ENCODE measurements around the gene HOXB9. TPM values are rescaled to one million over a fixed set of nuclear protein-coding genes. Genes with fewer than 3 reads are reported as not detected.

HOXB9 gene
- total RNA-seq, 1 experiment from 2014 or later: not detected

DNA sequence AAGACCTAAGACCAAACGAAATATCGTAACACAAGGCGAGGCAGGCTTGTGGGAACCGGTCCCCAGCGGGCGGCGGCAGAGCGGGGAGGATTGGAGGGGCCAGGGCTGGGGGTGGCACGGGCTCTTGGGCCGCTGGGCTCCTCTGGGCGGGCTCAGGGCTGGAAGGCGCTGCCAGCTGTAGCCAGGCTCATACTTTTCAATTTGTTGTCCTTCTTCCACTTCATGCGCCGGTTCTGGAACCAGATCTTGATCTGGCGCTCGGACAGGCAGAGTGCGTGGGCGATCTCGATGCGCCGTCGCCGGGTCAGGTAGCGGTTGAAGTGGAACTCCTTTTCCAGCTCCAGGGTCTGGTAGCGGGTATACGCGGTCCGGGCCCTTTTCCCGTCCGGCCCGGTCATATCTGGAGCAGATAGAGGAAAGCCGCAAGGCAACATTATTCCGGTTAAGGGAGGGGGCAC lies 34.1 kb downstream of the HOXB9 start:
- Histone ChIP-seq H3K4me1 (ENCODE audit: insufficient read depth, low read length) (no peaks in the 10 kb centered on the region), H3K27ac (ENCODE audit: insufficient read length, low read depth, low read length) (no peak overlapping the region)

More for the DNA sequence above, 34.1 kb downstream of the HOXB9 start:
- Histone ChIP-seq H3K56ac (ENCODE audit: insufficient read length, low read depth, low read length) (no peak overlapping the region), H3K23ac (ENCODE audit: insufficient read length, low read depth, low read length) (no peak overlapping the region), H2BK20ac (ENCODE audit: low read depth, low read length, poor library complexity, severe bottlenecking) (no peak overlapping the region), H2AFZ (ENCODE audit: low read length) (no peak overlapping the region), H4K20me1 (ENCODE audit: control insufficient read depth, insufficient read depth, insufficient read length) (no peaks in the 10 kb centered on the region), H2BK5ac (ENCODE audit: insufficient read length, low read length) (no peak overlapping the region), H4K91ac (ENCODE audit: insufficient read length, low read depth, low read length) (no peak overlapping the region), H3K14ac (ENCODE audit: insufficient read depth, low read length) (no peak overlapping the region), H3K79me1 (ENCODE audit: insufficient read depth, low read depth, low read length, poor library complexity, severe bottlenecking) (no peaks in the 10 kb centered on the region), H4K5ac (ENCODE audit: insufficient read length, low read depth, low read length) (no peak overlapping the region), H3K27me3 (ENCODE audit: insufficient read depth, low read length) (peaks cover 99% of the 10 kb centered on the region), H2BK120ac (ENCODE audit: low read depth, low read length, poor library complexity, severe bottlenecking) (no peak overlapping the region), H2AK5ac (ENCODE audit: insufficient read length, low read length) (no peak overlapping the region), H3K4me2 (ENCODE audit: insufficient read depth, insufficient read length, low read length) (no peak overlapping the region), H3T11ph (ENCODE audit: low read length) (no peak overlapping the region), H2BK12ac (ENCODE audit: insufficient read length, low read depth, low read length) (no peak overlapping the region), H3K9me3 (ENCODE audit: control insufficient read depth, low read depth, low read length) (no peaks in the 10 kb centered on the region), H3K23me2 (ENCODE audit: insufficient read length, low read depth, low read length, poor library complexity, severe bottlenecking) (no peaks in the 10 kb centered on the region), H3K4ac (ENCODE audit: low read depth, low read length) (no peak overlapping the region), H3K79me2 (ENCODE audit: insufficient read depth, low read length) (no peaks in the 10 kb centered on the region), H4K8ac (replicated peaks; ENCODE audit: insufficient read length, low read depth, low read length) (no peak overlapping the region), H2BK15ac (ENCODE audit: low read depth, low read length) (no peak overlapping the region), H3K18ac (ENCODE audit: insufficient read length, low read depth, low read length) (no peak overlapping the region), H3K9ac (ENCODE audit: extremely low read depth, insufficient read length, low read length) (no peak overlapping the region)
- no peak for DNase-seq
- no peak overlapping the region for H3K4me3 Mint-ChIP-seq
- no peaks in the 10 kb centered on the region for H3K36me3 Mint-ChIP-seq (ENCODE audit: insufficient read depth in 1 of 3, low read depth in 3 of 3)
- H3K27ac Mint-ChIP-seq: no peak overlapping the region
- peaks cover 7 to 16% of the 10 kb centered on the region in 2 experiments; a peak in 3 of 5 replicates for H3K9me3 Mint-ChIP-seq
- WGBS (ENCODE audit: extremely low coverage, insufficient read length, low lambda C conversion rate): no CpG with 5 or more reads among the region's 33 CpGs
- TF ChIP-seq, protein P1, sequence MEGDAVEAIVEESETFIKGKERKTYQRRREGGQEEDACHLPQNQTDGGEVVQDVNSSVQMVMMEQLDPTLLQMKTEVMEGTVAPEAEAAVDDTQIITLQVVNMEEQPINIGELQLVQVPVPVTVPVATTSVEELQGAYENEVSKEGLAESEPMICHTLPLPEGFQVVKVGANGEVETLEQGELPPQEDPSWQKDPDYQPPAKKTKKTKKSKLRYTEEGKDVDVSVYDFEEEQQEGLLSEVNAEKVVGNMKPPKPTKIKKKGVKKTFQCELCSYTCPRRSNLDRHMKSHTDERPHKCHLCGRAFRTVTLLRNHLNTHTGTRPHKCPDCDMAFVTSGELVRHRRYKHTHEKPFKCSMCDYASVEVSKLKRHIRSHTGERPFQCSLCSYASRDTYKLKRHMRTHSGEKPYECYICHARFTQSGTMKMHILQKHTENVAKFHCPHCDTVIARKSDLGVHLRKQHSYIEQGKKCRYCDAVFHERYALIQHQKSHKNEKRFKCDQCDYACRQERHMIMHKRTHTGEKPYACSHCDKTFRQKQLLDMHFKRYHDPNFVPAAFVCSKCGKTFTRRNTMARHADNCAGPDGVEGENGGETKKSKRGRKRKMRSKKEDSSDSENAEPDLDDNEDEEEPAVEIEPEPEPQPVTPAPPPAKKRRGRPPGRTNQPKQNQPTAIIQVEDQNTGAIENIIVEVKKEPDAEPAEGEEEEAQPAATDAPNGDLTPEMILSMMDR (conservative IDR thresholded peaks at IDR 0.05): no peak
- H3K4me1 Mint-ChIP-seq: peaks cover 4 to 28% of the 10 kb centered on the region in 2 experiments
- H3K27me3 Mint-ChIP-seq (ENCODE audit: low read depth): peaks cover 100% of the 10 kb centered on the region

Measured in H9 (cell line).